ES-I3 (cell line): ENCODE data around the gene GINS1.

ENCODE experiments used
- H3K36me3 ChIP-seq: 2 replicates; pipeline ENCODE4 v1.6.1; 2013; ENCODE audit warnings: mild to moderate bottlenecking, low read length, control low read depth, moderate library complexity; ENCODE audit not compliant: insufficient read depth
- H3K4me1 ChIP-seq: 2 replicates; pipeline ENCODE4 v1.6.1; 2013; ENCODE audit warnings: mild to moderate bottlenecking, control low read depth, low read length; ENCODE audit not compliant: insufficient read depth
- H3K9ac ChIP-seq: 2 replicates; pipeline ENCODE4 v1.6.1; 2013; ENCODE audit warnings: low read depth, mild to moderate bottlenecking, low read length, moderate library complexity
- H3K9me3 ChIP-seq: 2 replicates; pipeline ENCODE4 v1.6.1; 2013; ENCODE audit warnings: mild to moderate bottlenecking, low read length, moderate library complexity; ENCODE audit not compliant: control insufficient read depth, insufficient read depth

The GINS1 gene

GRCh38 chr20:25494506-25495188 lies 87.2 kb downstream of the GINS1 start:
- no peak overlapping the region for H3K9ac ChIP-seq
- H3K36me3 ChIP-seq, result no peaks in the 10 kb centered on the region; the same call in 1 of the 2 replicates
- H3K4me1 ChIP-seq, result peaks cover 5% of the 10 kb centered on the region; the same call in 1 of the 2 replicates
- H3K9me3 ChIP-seq, result no peaks in the 10 kb centered on the region

GRCh38 chr20:25495189-25495824 lies 87.8 kb downstream of the GINS1 start:
- Histone ChIP-seq H3K36me3 (no peaks in the 10 kb centered on the region; the same call in 1 of the 2 replicates), H3K9me3 (no peaks in the 10 kb centered on the region), H3K9ac (no peak overlapping the region), H3K4me1 (no peaks in the 10 kb centered on the region)

GRCh38 chr20:25496165-25496967 lies 88.9 kb downstream of the GINS1 start:
- Histone ChIP-seq H3K36me3 (no peaks in the 10 kb centered on the region; the same call in 1 of the 2 replicates), H3K9me3 (no peaks in the 10 kb centered on the region), H3K4me1 (no peaks in the 10 kb centered on the region), H3K9ac (no peak overlapping the region)

GRCh38 chr20:25496968-25497401 lies 89.5 kb downstream of the GINS1 start:
- no peaks in the 10 kb centered on the region for H3K9me3 ChIP-seq
- H3K4me1 ChIP-seq, result no peaks in the 10 kb centered on the region
- no peaks in the 10 kb centered on the region; the same call in 1 of the 2 replicates for H3K36me3 ChIP-seq
- H3K9ac ChIP-seq, result no peak overlapping the region

GRCh38 chr20:25497586-25498279 lies 90.3 kb downstream of the GINS1 start:
- Histone ChIP-seq H3K9ac (no peak overlapping the region), H3K36me3 (no peaks in the 10 kb centered on the region; the same call in 1 of the 2 replicates), H3K9me3 (no peaks in the 10 kb centered on the region), H3K4me1 (no peaks in the 10 kb centered on the region)
